Hematopoietic multipotent progenitor cell treated with erythropoietin and hydrocortisone succinate and interleukin-3 and kit ligand, for 17 days (in vitro differentiated cells): ENCODE data around the gene IFITM10.

Source experiments
- DNase-seq: peaks from one replicate; pipeline ENCODE4 v3.0.0-alpha.2; 2015; ENCODE audit warnings: low spot score

The IFITM10 gene

DNA sequence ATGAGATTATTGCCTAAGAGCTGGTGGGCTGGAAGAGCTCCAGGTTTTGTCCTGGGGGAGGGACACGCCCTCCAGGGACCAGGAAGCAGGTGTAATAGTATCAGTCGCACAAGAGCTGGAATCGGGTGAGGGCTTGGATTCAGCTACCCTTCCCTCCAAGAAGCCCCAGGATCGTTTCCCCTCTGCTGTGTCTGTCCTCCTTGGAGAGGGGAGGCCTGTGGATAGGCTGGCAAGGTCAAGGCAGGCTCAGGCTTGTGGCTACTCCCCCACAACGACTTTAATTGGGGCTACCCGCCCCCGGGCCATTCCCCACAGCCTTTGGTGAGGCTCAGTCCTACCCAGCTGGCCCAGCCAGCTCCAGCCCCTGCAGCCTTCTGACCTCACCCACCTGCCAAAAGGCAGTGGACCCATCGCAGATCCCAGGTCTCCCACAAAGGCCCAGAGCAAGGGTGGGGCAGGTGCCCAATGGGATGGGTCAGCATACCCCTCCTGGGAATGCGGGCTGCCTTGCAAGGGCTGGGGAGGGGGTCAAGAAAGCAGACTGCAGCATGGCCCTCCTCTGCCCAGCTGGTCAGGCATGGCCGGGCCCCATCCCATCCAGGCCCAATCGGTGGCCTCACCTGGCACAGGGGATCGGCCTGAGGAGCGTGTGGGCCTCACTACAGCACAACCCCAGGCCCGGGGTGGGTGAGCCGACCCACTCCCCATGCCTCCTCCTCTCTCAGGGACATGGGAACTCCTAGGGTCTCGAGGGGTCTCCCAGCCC lies 12.3 kb upstream of the IFITM10 start:
- DNase-seq, result peak; percentile 80

DNA sequence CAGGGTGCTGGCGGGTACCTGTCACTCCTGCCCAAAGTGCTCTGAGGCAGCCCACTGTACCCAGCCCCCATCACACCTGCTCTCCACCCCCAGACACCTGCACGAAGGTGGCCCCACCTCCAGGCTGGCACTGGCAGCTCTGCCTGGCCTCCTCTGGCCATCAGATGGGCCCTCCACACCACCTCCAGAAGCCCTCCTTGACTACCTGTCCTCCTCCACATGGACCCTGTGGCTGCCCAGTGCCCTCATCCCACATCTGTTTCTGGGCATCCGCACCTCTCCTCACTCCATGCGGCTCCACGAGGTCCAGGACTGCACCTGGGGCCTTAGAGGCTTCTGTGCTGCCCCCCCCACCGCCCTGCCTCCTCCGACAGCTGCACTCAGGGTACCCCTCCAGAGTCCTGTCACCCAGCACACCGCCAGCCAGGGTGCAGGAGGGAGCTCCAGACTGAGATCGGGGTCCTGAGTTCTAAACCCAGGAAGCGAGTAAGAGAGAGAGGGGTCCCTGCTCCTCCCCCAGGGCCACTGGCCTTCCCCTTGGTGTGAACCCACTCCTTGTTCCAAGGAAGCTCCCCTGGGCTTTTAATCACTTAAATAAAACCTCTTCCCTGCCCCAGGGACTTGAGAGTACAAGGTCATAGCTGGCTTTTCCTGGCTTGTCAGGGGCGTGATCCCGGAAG lies 11.6 kb upstream of the IFITM10 start:
- DNase-seq, result no peak

DNA sequence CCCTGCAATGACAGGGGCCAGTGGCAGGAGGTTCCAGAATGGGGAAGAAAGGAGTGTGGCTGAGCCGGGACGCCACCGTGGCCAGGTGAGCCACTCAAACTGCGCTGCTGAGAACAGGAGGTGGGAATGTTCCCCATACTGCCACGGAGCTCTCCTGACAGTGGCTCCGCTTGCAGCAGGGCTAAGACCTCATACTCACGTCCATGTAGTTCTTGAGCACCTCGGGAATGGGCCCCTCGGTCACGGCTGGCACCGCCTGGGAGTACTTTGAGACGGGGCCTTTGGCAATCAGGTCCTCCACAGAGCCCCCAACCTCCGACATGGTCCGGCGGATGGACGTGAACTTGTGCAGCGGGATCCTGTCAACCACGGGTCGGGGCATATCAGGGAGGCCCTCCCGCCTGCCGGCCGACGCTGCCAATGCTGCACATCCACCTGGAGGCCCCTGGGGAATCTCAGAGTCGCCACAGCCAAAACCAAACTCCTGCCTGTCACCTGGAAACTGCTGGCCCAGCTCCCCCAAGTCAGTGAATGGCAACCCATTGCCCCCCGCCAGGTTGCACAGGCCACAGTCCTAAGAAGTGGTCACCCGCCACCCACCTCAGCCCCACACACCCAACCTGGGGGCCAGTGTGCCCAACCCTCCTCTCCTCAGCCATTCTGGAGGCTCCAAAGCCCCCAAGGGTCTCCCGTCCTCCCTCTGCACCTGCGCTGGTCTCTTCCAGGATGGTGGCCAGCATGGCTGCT lies 10.9 kb upstream of the IFITM10 start:
- DNase-seq, result no peak

DNA sequence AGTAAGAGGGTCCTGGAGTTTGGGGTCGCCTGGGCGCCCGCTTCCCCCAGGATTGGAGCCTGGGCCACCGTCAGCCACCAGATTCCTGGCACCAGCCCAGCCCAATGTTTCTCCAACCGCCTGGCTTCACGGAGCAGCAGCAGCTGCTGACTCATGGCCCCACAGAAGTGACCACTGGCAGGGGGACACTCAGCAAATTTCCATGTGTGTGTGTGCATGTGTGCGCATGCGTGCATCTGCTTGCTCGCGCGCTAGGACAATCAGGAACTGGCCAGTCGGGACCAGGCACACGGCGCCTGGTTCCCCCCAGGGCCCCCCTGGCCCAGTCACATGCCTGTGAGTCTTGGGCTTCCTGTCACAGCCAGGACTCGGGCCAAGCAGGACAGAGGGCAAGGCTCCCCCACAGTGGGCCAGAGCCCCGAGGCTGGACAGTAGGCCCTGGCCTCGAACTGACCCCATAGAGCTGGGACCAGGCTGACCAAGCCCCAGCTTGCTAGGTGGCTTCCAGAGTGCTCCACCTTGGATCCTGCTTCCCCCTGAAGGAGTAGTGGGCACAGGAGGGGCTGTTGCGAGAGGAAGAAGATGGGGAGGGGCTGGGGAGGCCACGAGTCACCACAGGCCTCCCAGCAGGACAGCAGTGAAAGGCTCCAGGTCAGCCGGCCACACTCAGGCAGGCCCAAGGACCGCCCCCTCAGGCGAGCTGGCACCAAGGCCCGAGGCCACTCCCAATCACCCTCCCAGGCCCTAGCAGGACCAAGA lies 10.1 kb upstream of the IFITM10 start:
- peak; percentile 53 for DNase-seq

DNA sequence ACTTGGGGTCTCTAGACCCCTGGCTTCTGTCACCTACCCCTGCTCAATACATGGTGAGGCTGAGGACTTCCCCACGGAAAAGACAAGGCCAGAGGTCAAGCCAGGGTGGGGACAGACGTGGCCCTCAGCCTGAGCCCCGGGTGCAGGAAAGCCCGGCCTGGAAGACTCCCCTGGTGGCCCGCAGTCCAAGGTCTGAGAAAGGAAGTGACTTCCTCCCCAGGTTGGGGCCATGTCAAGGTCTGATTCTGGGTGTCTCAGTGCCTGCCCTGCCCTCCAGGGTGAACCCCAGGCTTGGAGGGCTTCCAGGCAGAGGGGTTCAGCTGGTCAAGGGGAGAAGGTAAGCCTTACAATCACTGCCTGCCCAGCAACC lies 9.4 kb upstream of the IFITM10 start:
- no peak for DNase-seq

DNA sequence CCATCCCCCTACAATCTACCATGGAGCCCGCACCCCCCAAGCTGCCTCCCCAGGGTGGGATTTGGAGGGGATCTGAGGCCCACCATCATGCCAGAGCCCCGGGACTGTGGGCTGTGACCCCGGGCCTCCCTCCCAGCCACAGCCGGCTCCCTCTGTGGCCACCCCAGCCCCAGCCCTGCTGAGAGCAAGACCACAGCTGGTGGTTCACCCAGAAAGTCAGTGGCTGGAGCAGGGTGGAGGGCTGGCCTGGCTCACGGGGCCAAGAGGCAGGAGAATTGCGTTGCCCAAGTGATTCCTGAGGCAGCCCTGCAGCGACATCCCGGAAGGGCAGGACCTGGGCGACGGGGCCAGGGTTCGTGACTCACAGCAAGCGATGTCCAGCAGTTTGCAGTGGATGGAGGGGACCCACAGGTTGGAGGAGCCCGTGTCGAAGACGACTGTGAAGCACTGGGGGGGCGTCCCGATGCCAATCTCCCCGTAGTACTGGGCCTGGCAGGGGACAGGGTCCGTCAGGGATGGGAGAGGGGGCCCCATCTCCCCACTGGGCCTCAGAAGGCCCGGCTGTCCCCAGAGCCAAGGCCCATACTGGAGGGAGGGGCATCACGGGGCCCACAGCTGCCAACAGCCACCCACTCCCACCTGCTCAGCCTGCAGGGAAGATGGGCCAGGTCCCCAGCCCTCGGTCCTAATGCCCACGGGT lies 8.9 kb upstream of the IFITM10 start:
- DNase-seq, result no peak

DNA sequence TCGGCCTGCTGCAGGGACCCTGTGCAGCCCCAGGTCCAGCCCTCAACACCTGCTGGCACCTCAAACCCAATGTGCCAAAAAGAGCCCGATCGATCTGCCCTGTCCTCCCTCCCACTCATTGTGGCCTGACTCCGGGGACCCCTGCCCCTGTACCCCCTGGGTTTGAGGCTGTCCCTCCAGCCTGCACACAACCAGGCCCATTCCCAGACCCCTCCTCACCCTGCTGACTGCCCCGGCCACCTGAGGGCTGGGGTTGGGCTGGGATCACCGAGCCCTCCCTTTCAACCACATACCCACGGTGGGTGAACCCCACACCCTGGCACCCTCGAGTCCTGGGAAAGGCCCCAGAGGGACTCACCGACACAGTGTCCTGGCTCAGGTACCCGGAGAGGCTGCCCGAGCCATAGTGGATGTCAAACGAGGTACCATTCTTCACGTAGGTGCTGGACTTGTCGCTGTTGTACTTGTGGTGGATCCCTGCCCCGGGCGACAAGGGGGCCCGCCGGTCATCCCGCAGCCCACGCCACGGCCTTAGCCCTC lies 8.3 kb upstream of the IFITM10 start:
- DNase-seq, result no peak

DNA sequence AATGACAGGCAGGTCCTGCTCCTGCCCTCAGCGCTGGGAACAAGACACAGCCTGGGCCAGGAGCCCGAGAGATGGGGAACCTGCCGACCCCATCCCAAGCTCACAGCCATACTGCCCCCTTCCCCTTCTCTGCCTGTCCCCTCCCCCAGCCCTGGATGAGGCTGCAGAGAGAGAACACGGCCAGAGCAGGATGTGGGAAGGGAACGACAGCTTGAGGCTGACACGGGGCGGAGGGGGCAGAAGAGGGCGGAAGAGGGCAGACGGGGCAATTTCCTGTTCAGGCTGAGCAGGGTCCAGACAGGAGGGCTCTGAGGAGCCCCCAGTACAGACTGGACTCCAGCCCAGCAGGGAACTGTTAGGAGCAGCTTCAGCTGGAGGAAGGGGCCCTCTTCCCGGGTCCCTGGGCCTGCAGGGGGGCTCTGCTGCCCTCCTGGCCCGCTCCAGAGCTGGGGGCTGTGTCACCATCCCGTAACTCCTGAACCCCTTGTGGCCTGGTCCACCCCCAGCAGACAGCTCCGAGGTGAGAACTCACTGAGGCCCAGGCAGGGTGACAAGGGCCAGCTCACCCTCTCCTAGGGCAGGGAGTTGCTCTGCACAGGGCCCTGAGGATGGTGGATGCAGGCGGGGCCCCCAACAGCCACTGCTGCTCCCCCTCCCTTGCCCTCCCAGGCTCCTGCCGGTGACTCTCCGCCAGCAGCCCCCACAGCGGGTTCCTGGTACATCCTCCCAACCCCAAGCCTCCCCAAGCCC lies 7.6 kb upstream of the IFITM10 start:
- DNase-seq, result no peak

DNA sequence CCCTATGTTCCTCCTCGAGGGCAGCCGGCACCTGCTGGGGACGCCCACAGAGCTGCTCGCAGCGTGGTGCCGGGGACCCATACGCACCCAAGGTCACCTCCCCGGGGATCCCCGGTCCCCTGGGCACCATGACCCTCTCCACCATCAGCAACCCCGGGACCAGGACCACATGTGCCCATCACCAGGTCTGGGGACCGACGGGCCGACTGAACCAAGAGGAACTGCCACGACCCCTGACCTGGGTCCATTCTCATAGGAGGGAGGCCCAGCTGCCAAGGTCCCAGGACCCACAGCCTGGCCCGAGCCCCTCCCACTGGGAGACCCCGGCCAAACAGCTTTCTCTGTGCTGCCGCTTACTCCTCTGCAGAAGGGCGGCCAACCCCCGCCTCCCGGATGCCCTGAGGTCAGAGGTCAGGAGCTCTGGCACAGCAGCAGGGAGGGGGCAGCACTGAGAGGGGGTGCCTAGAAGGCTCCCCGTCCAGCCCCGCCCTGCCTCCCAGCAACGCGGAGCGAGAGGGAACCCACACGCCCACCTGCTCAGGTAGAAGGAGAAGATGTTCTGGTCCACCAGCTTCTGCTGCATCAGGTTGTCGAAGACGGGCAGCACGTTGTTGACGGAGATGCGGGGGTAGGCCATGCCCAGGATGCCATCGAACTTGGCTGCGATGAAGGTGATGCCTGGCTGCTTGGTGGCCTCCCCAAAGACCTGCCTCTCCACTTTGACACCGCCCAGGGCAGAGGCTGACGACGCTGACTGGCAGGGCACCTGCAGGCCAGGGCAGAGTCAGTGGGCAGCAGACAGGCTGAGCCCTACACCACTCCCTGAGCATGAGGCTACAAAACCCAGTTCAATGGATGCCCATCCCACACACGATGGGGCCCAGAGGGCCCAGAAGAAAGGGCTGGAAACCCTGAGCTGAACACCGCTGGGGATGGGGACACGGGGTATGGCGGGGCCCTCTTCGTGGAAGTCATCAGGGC lies 6.7 kb upstream of the IFITM10 start:
- DNase-seq, result no peak

DNA sequence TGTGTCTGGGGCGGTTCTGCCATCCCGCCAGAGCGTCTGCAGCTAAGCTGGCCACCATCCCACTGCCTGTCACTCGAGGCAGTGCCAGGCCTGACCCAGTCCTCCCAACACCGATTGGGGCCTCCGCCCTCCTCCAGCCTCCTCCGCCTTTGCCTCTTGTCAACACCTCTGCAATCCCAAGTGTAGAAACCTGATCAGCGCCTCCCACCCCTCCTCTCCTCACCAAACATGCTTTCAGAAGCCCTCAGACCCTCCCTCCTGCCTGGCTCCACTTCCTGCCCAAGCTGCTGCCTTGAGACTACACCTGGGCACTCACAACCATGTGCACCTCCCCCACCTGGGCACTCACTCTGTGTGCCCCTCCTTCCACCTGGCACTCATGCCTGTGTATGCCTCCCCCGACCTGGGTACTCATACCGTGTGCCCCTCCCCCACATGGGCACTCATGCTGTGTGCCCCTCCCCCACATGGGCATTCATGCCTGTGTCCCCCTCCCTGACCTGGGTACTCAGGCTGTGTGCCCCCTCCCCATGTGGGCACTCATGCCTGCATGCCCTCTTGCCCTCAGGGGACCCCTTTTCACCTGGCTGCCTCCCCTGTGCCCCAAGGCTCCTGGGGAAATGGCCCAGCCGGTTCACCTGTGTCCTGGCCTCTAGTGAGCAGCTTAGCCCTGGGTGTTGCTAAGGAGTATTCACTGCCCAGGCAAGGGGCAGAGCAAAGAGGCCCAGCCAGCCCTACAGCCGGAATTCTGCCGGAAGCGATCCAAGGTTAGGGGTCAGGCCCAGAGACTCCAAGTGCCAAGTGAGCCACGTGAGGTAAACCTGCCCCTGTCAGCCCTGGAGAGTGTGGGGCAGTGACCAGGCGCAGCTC lies 5.5 kb upstream of the IFITM10 start:
- DNase-seq, result peak; percentile 65

DNA sequence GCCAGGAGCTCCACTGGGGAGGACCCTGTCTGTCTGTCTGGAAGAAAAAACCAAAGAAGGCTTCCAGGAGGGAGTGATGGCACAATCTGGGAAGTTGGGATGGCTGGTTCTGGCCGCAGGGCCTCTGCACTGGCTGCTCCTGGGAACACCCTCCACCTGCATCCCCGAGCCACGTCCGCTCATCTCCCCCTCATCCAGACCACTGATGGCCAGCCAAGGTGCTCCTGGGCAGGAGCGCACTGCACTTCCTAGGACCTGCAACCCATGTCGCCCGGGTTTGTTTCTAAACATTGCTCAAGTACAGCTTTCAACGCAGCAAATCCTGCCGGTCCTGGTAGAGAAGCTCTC lies 4.9 kb upstream of the IFITM10 start:
- no peak for DNase-seq

DNA sequence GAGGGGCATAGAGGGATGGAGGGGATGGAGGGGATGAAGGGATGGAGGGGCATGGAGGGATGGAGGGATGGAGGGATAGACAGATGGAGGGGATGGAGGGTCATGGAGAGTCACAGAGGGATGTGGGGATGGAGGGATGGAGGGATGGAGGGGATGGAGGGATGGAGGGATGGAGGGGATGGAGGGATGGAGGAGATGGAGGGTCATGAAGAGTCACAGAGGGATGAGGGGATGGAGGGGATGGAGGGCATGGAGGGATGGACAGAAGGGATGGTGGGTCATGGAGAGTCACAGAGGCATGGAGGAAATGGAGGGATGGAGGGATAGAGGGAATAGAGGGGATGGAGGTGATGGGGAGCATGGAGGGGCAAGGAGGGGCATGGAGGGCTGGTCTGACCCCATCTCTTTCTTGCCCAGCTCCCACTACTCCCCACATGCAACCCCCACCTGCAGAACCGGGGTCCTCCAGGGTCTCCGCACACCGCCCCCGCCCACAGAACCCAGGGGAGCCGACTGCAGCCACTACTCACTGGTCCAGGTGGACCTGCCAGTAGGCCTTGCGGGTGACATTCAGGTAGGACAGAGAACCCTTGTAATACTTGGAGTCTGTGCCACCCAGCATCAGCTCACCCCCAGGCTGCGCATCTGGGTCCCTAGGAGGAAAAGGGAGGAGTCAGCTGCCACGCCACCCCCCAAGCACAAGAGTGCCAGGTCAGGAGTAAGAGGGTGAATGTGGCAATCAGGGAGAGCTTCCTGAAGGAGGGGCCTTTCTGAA lies 4.2 kb upstream of the IFITM10 start:
- DNase-seq, result no peak

DNA sequence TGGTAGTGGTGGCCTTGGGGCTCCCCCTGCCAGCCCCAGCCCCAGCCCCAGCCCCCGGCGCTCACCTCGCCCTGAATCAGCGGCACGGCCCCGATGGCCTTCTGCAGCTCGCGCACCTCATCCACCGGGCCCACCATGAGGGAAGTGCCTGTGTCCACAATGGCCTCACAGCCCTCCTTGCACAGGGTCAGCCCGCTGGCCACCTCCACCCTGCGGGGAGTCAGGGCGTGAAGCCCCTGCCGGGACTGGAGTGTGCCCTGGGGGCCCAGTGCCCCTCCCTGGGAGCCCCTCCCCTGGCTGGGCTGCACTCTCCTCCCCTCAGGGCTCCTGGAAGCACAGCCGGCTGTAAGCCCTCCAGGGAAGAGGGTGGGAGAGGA lies 3.5 kb upstream of the IFITM10 start:
- DNase-seq, result no peak

DNA sequence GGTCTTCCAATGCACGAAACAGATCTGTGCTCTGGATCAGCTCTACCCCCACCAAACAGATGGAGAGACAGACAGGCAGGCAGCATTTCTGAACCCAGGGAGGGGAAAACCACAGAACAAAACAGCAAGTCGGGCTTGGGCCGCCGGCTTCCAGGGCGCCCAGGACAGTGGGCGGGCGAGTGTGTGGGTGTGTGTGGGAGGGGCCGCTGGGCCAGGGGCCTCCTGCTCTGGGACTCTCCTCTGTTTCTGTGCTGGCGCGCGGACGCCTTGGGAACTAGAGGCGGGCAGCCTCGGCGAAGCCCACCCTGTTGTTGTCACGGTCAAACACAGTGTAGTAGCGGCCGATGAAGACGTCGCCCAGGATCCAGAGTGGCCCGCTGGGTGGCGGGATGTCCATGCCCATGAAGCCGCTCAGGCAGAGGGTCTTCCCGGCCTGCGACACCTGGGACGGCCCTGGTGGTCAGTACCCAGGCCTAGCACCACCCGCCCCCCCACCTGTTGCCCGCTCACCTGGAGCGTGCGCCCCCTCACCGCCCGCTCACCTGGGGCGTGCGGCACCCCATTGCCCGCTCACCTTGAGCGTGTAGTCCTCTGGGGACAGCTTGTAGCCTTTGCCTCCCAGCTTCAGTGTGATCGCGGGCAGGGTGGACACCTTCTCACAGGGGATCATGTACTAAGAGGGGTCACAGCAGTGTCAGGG lies 3.0 kb upstream of the IFITM10 start:
- no peak for DNase-seq

DNA sequence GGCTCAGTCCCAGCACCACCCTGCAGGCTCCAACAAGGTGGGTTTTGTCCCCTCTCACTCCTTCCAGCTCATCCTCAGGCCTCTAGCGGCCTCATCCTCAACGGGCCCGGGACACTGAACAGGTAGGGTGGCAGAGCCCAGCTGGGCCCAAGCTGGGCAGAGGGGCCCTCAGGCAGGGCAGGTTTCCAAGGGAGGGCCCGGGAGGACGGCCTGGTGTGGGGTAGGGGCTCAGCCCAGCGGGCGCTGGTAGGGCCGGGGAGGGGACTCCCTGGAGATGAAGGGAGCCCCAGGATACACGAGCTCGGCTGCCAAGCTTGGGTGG lies 2.5 kb upstream of the IFITM10 start:
- DNase-seq, result no peak

DNA sequence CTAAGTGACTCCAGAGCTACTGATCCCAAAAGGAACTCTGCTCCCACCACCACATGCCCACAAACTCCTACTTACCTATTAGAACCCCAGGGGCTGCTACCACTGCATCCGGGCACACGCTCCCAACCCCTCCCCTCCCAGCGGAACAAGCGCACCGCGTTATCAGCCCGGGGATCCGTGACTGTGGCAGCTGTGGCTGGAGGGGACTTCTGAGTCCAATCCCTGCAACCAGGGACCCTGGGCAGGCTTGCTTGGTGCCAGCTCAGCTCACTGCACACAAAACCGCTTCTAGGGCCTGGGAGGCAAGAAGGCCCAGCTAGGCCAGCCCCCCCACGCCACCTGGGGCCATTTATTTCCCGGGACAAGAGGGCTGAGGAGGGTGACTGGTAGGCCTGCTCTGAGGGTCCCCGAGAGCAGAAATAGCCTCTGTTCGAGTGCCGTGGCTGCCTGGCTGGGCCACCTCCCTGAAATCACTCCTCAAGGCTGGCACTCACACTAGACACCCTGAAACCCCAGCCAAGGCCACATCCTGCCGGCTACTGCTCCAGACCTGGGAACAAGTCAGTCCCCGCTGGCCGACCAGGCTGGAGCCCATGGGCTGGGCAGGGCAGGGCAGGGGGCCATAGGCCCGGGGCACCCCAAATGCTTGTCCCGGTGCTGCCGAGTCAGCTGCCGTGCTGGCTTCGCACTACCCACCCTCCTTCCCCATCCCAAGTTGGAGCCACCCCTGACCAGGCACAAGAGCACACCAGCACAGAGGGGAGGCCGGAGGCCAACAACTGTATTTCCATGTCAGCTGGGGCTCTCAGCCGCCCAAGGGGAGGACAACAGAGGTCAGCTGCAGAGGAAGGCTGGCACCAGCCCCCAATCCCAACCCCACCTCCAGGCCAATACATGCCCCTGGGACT lies 1.9 kb upstream of the IFITM10 start:
- DNase-seq, result no peak
